Measurements from ENCODE around the gene DNAH3.
"Not testable (repeated sequence)": the region's sequence is repeated elsewhere in the genome, so short reads cannot be mapped to it uniquely, and the experiment has no call there.

DNAH3 gene

DNA sequence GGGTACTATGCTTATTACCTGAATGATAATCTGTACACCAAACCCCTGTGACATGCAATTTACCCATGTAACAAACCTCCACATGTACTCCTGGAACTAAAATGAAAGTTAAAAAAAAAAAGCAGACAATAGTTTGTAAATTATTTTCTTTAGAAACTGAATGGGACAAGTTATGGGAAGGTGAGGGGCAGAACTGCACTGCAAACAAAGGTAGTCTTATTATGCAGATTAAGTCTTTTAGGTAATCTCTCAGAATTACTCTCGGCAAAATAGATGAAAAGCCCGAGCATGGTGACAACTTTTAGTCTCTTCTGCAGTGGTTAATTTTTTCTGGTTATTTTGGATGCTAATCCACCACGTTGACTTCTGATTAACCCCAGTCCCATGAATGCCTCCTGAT is 33.3 kb upstream of the DNAH3 start:
- Histone ChIP-seq H3K27me3 (ENCODE audit: insufficient read depth, insufficient read length) (peaks cover 7% of the 10 kb centered on the region), H3K9ac (ENCODE audit: insufficient read length, low read depth) (no peak overlapping the region), H3K4me3 (ENCODE audit: insufficient read length, low read depth) (no peak overlapping the region), H3K4me1 (ENCODE audit: insufficient read depth, insufficient read length) (peaks cover 4% of the 10 kb centered on the region), H3K36me3 (ENCODE audit: insufficient read depth, insufficient read length, low read length) (peaks cover 29% of the 10 kb centered on the region), H3K9me3 (ENCODE audit: insufficient read depth, low read length) (peaks cover 21% of the 10 kb centered on the region; the same call in 1 of the 2 replicates)
- TF ChIP-seq YY1 (IDR thresholded peaks at IDR 0.05; ENCODE audit: insufficient read depth, insufficient read length) = no peak
- no peak for TF ChIP-seq SUZ12 (IDR thresholded peaks at IDR 0.05; ENCODE audit: extremely low read depth, insufficient read depth, insufficient read length)
- TF ChIP-seq ZNF274 (IDR thresholded peaks at IDR 0.05; ENCODE audit: low read depth, low read length) = no peak
- no peak for DNase-seq (ENCODE audit: low read depth, low spot score)

DNA sequence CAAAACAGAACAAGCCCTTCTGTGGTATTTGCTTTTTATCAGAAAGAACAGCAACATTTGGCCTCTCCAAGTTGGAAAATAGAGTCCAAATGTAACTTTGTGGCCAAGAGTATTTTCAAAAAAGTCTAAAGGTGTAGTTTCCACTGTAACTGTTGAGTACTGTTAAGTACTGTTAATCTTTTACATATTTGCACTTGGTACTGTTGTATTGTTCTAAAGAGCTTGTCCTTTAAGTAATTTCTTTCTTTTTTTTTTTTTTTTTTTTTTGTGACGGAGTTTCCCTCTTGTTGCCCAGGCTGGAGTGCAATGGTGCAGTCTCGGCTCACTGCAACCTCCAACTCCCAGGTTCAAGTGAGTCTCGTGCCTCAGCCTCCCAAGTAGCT is 29.3 kb upstream of the DNAH3 start:
- Histone ChIP-seq H3K36me3 (ENCODE audit: insufficient read depth, insufficient read length, low read length) (peaks cover 58% of the 10 kb centered on the region), H3K4me1 (ENCODE audit: insufficient read depth, insufficient read length) (no peaks in the 10 kb centered on the region), H3K27me3 (ENCODE audit: insufficient read depth, insufficient read length) (no peaks in the 10 kb centered on the region), H3K9me3 (ENCODE audit: insufficient read depth, low read length) (peaks cover 31% of the 10 kb centered on the region; the same call in 1 of the 2 replicates), H3K4me3 (ENCODE audit: insufficient read length, low read depth) (no peak overlapping the region), H3K9ac (ENCODE audit: insufficient read length, low read depth) (no peak overlapping the region)
- no peak for TF ChIP-seq ZNF274 (IDR thresholded peaks at IDR 0.05; ENCODE audit: low read depth, low read length)
- no peak for TF ChIP-seq SUZ12 (IDR thresholded peaks at IDR 0.05; ENCODE audit: extremely low read depth, insufficient read depth, insufficient read length)
- DNase-seq (ENCODE audit: low read depth, low spot score) = no peak

DNA sequence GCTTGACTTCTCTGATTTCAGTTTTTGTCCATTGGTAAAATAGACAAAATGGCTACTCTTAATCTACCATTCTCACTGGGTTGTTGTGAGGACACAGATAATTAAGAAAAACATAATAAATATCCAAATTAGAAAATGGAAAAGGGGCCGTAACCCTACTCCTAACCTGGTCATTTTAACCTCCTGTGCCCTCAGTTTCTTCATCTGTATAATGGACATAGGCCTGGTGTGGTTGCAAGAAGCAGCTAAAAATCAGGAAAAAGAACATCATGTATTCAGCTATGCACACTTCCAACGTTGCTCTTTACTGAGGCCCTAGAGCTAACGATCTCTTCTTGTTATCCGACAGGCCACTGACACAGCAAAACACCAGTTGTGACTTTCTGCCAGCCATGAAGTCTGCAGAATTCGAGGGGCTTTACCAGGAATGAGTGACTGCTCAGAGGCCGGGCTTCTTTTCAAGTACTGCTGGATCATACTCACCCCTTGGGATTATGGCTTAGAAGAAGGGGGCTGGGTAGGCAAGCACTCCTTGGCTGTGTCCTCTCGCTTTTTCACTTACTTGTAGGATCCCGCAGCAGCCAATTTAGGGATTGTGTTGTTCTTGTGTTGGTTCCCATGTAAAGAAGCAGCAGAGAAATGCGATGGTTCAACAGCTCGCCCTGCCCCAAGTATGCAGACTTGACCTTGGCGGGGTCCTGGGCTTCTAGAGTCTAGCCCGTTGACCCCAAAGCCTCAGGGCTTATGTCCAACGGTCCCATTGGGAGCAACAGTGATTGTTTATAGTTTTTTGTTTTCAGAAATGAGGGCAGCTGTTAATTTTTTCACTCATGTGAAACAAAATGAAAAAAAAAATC is 28.7 kb upstream of the DNAH3 start:
- H3K9me3 ChIP-seq (ENCODE audit: insufficient read depth, low read length) = peaks cover 31% of the 10 kb centered on the region; the same call in 1 of the 2 replicates
- TF ChIP-seq ZNF274 (IDR thresholded peaks at IDR 0.05; ENCODE audit: low read depth, low read length) (no peak), YY1 (IDR thresholded peaks at IDR 0.05; ENCODE audit: insufficient read depth, insufficient read length) (no peak), SUZ12 (IDR thresholded peaks at IDR 0.05; ENCODE audit: extremely low read depth, insufficient read depth, insufficient read length) (no peak)
- no peak overlapping the region for H3K9ac ChIP-seq (ENCODE audit: insufficient read length, low read depth)
- H3K27me3 ChIP-seq (ENCODE audit: insufficient read depth, insufficient read length) = no peaks in the 10 kb centered on the region
- peaks cover 63% of the 10 kb centered on the region for H3K36me3 ChIP-seq (ENCODE audit: insufficient read depth, insufficient read length, low read length)
- H3K4me1 ChIP-seq (ENCODE audit: insufficient read depth, insufficient read length) = no peaks in the 10 kb centered on the region
- H3K4me3 ChIP-seq (ENCODE audit: insufficient read length, low read depth) = no peak overlapping the region
- DNase-seq (ENCODE audit: low read depth, low spot score) = no peak

- H3K36me3 ChIP-seq (ENCODE audit: insufficient read depth, insufficient read length, low read length) = peaks cover 81% of the 10 kb centered on the region
- no peaks in the 10 kb centered on the region for H3K27me3 ChIP-seq (ENCODE audit: insufficient read depth, insufficient read length)
- H3K9ac ChIP-seq (ENCODE audit: insufficient read length, low read depth) = no peak overlapping the region
- TF ChIP-seq ZNF274 (IDR thresholded peaks at IDR 0.05; ENCODE audit: low read depth, low read length) (no peak), SUZ12 (IDR thresholded peaks at IDR 0.05; ENCODE audit: extremely low read depth, insufficient read depth, insufficient read length) (no peak), YY1 (IDR thresholded peaks at IDR 0.05; ENCODE audit: insufficient read depth, insufficient read length) (no peak)
- no peak overlapping the region for H3K4me3 ChIP-seq (ENCODE audit: insufficient read length, low read depth)
- H3K4me1 ChIP-seq (ENCODE audit: insufficient read depth, insufficient read length) = no peaks in the 10 kb centered on the region
- DNase-seq (ENCODE audit: low read depth, low spot score) = no peak
- H3K9me3 ChIP-seq (ENCODE audit: insufficient read depth, low read length) = 0 out of 2 replicates have a peak, but pooled peaks cover 11% of the 10 kb centered on the region
Observed at GRCh38 chr16:21175397-21175796, 24.8 kb upstream of the DNAH3 start.

DNA sequence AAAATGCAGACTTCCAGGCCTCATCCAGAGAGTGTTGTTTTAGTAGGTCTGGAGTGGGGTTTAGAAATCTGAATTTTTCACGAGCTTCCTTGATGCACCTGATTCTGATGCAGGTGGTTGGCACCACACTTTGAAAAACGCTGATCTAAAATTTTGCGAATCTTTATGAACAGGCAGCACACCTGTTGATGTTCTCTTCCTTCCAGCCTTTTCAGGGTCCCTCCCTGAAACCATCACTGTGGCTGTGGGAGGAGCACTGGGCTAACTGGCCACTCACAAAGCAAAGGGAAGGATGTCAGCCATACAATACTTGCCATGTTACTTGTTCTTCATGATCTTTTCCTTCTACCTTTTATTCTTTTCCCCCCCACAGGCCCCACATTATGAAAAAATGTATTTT is 22.0 kb upstream of the DNAH3 start:
- peaks cover 69% of the 10 kb centered on the region for H3K36me3 ChIP-seq (ENCODE audit: insufficient read depth, insufficient read length, low read length)
- H3K27me3 ChIP-seq (ENCODE audit: insufficient read depth, insufficient read length) = no peaks in the 10 kb centered on the region
- no peak for TF ChIP-seq SUZ12 (IDR thresholded peaks at IDR 0.05; ENCODE audit: extremely low read depth, insufficient read depth, insufficient read length)
- no peak for TF ChIP-seq ZNF274 (IDR thresholded peaks at IDR 0.05; ENCODE audit: low read depth, low read length)
- 0 out of 2 replicates have a peak, but pooled peaks cover 1% of the 10 kb centered on the region for H3K9me3 ChIP-seq (ENCODE audit: insufficient read depth, low read length)
- no peak overlapping the region for H3K4me3 ChIP-seq (ENCODE audit: insufficient read length, low read depth)
- no peak for DNase-seq (ENCODE audit: low read depth, low spot score)
- H3K9ac ChIP-seq (ENCODE audit: insufficient read length, low read depth) = no peak overlapping the region
- no peaks in the 10 kb centered on the region for H3K4me1 ChIP-seq (ENCODE audit: insufficient read depth, insufficient read length)

DNA sequence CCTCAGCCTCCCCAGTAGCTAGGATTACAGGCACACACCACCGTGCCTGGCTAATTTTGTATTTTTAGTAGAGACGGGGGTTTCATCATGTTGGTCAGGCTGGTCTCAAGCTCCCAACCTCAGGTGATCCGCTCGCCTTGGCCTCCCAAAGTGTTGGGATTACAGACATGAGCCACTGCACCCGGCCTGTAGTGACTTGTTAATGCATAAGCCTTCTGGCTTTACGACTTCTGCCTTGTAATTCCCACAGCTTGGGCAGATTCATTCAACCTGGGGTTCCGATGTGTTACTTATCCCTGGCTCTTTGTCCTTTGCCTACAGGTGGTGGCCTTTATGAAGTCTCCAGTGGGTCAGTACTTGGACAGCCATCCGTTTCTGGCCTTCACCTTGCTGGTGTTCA is 19.5 kb upstream of the DNAH3 start:
- H3K4me3 ChIP-seq (ENCODE audit: insufficient read length, low read depth); H3K9ac ChIP-seq (ENCODE audit: insufficient read length, low read depth); H3K9me3 ChIP-seq (ENCODE audit: insufficient read depth, low read length); DNase-seq (ENCODE audit: low read depth, low spot score); H3K27me3 ChIP-seq (ENCODE audit: insufficient read depth, insufficient read length); H3K4me1 ChIP-seq (ENCODE audit: insufficient read depth, insufficient read length): not testable (repeated sequence)
- H3K36me3 ChIP-seq (ENCODE audit: insufficient read depth, insufficient read length, low read length) = peaks cover 67% of the 10 kb centered on the region

DNA sequence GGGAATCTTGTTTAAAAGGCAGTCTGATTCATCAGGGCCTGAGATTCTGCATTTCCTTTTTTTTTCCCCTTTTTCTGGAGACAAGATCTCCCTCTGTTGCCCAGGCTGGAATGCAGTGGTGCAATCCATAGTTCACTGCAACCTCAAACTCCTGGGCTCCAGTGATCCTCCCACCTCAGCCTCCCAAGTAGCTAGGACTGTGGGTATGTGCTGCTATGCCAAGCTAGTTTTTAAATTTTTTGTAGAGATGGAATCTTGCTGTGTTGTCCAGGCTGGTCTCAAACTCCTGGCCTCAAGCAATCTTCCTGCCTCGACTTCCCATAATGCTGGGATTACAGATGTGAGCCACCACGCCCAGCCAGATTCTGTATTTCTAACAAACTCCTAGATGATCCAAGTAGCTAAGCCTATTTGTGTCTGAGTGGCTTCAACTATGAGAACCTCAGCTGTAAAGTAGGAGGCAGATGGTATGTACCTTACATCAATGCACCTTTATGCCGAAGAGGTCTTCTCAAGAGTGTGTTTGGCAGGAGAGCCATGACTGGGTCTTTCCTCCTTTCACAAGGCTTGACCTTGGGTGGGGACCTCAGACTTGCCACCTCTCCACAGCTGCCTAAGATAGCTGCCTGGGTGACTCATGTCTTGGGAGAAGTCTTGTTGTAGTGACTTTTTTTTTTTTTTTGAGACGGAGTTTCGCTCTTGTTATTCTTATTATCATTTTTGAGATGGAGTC is 18.8 kb upstream of the DNAH3 start:
- TF ChIP-seq ZNF274 (IDR thresholded peaks at IDR 0.05; ENCODE audit: low read depth, low read length) (no peak), YY1 (IDR thresholded peaks at IDR 0.05; ENCODE audit: insufficient read depth, insufficient read length) (no peak), SUZ12 (IDR thresholded peaks at IDR 0.05; ENCODE audit: extremely low read depth, insufficient read depth, insufficient read length) (no peak)
- H3K27me3 ChIP-seq (ENCODE audit: insufficient read depth, insufficient read length) = no peaks in the 10 kb centered on the region
- no peak for DNase-seq (ENCODE audit: low read depth, low spot score)
- no peak overlapping the region for H3K9ac ChIP-seq (ENCODE audit: insufficient read length, low read depth)
- H3K36me3 ChIP-seq (ENCODE audit: insufficient read depth, insufficient read length, low read length) = peaks cover 68% of the 10 kb centered on the region
- H3K4me1 ChIP-seq (ENCODE audit: insufficient read depth, insufficient read length) = peaks cover 2% of the 10 kb centered on the region
- no peaks in the 10 kb centered on the region for H3K9me3 ChIP-seq (ENCODE audit: insufficient read depth, low read length)
- H3K4me3 ChIP-seq (ENCODE audit: insufficient read length, low read depth) = no peak overlapping the region

Measured in NT2/D1 (cell line).